Panc1 (cell line): ENCODE measurements around the gene SLC27A1. TPM values are rescaled to one million over a fixed set of nuclear protein-coding genes. Genes with fewer than 3 reads are reported as not detected.

Source experiments
- ATAC-seq: fragments of 200-7000 bp; cut with Tn5 transposase; 2 replicates; pipeline ENCODE4 v1.9.1; 2020; ENCODE audit warnings: mild to moderate bottlenecking, moderate library complexity
- BruUV-seq: library from RNA; stranded (reverse); fragments of 400-500 nt; replicated peaks from 2 replicates; lab custom pipeline; 2021; lab: Mats Ljungman, UMichigan
- CTCF ChIA-PET: fragments of 300-600 bp; sonication (Branson Sonifier 250); formaldehyde crosslinking; loops from one replicate; lab custom pipeline; 2022; ENCODE audit warnings: antibody characterized with exemption; lab: Charles Lee
- POLR2A ChIA-PET: fragments of 300-600 bp; sonication (Branson Sonifier 250); formaldehyde crosslinking; loops from one replicate; lab custom pipeline; 2022; ENCODE audit warnings: antibody characterized with exemption; lab: Charles Lee
- DNase-seq: peaks from one replicate; pipeline ENCODE4 v3.0.0-alpha.2; 2010; ENCODE audit warnings: low read depth, low spot score
- H3K27ac ChIP-seq: 2 replicates; pipeline ENCODE4 v1.5.1; 2011; ENCODE audit warnings: mild to moderate bottlenecking, low read length, inconsistent platforms
- H3K27me3 ChIP-seq: fragments of 200-500 bp; sonication (Bioruptor generic); 2 replicates; pipeline ENCODE4 v1.6.0; 2014; ENCODE audit warnings: low read length, inconsistent platforms; ENCODE audit not compliant: control insufficient read depth, insufficient read depth
- H3K36me3 ChIP-seq: fragments of 200-500 bp; sonication (Bioruptor generic); 2 replicates; pipeline ENCODE4 v1.5.1; 2014; ENCODE audit warnings: inconsistent platforms, mild to moderate bottlenecking, low read length, moderate library complexity; ENCODE audit not compliant: control insufficient read depth, insufficient read depth
- H3K4me1 ChIP-seq: 2 replicates; pipeline ENCODE4 v1.5.1; 2011; ENCODE audit warnings: inconsistent platforms, mild to moderate bottlenecking, low read length, moderate library complexity; ENCODE audit not compliant: control insufficient read depth, insufficient read depth
- H3K4me3 ChIP-seq, 2 experiments: 2 replicates each; pipeline ENCODE4 v1.5.1; 2011 to 2012; ENCODE audit warnings: low read depth in 2 of 2, low read length in 2 of 2, mild to moderate bottlenecking in 2 of 2, inconsistent platforms in 1 of 2, moderate library complexity in 1 of 2
- H3K9me3 ChIP-seq: fragments of 200-500 bp; sonication (Bioruptor generic); 2 replicates; pipeline ENCODE4 v1.5.1; 2014; ENCODE audit warnings: low read depth, mild to moderate bottlenecking, inconsistent platforms, low read length, moderate library complexity; ENCODE audit not compliant: control insufficient read depth, insufficient read depth
- POLR2AphosphoS5 ChIP-seq: IDR thresholded peaks from 2 replicates; pipeline ENCODE4 v1.6.1; 2012; ENCODE audit warnings: mild to moderate bottlenecking, low read depth, low read length, moderate library complexity
- SIN3A ChIP-seq: IDR thresholded peaks from 2 replicates; pipeline ENCODE4 v1.6.1; 2012; ENCODE audit warnings: low read depth, mild to moderate bottlenecking, low read length, moderate library complexity, borderline replicate concordance; ENCODE audit not compliant: insufficient read depth
- TCF7L2 ChIP-seq: IDR thresholded peaks from 2 replicates; pipeline ENCODE4 v1.6.1; 2011; ENCODE audit warnings: mild to moderate bottlenecking, low read depth, low read length, inconsistent platforms
- in situ Hi-C: cut with HindIII; loops from 2 replicates; pipeline ENCODE4 v1.10.0; 2016; ENCODE audit warnings: low sequenced_read_pairs, low pct_unique_long_range_greater_than_20kb
- intact Hi-C: fragments of 100-400 bp; cut with micrococcal nuclease; formaldehyde crosslinking; loops from one replicate; pipeline ENCODE4 v1.10.0; 2022; ENCODE audit not compliant: unreplicated experiment
- total RNA-seq: library from RNA; stranded (reverse); gene quantifications from one replicate; pipeline ENCODE4 v1.2.1, GENCODE V29; 2021; ENCODE audit not compliant: unreplicated experiment
- TF ChIP-seq, protein P1 (sequence below): fragments of 450-650 bp; IDR thresholded peaks from 2 replicates; pipeline ENCODE4 v1.5.1; 2017; ENCODE audit warnings: mild to moderate bottlenecking
- TF ChIP-seq, protein P2 (sequence below), 2 experiments: IDR thresholded peaks; 2 replicates each; pipeline ENCODE4 v1.6.1; 2011 to 2012; ENCODE audit warnings: low read depth in 2 of 2, control low read depth in 1 of 2, low read length in 1 of 2, mild to moderate bottlenecking in 1 of 2, moderate library complexity in 1 of 2; ENCODE audit not compliant: insufficient read depth in 1 of 2

SLC27A1 gene
- total RNA-seq, 1 experiment from 2014 or later, result 5.4 TPM

DNA sequence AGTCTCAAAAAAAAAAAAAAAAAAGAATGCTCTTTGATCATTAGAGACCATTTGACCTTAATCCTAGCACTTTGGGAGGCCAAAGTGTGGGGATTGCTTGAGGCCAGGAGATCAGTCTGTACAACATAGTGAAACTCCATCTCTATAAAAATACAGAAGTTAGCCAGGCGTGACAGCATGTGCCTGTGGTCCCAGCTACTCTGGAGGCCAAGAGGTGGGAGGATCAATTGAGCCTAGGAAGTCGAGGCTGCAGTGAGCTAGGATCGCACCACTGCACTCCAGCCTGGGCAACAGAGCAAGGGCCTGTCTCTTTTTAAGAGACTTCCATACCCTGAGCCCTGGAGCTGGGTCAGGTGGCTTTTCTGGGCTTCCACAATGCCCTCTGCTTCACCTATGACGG, 73.7 kb downstream of the SLC27A1 start:
- in situ Hi-C loops (no loop called here), intact Hi-C loops (no loop called here)
- Histone ChIP-seq H3K36me3 (no peaks in the 10 kb centered on the region), H3K27me3 (no peaks in the 10 kb centered on the region), H3K4me3 (no peak overlapping the region), H3K9me3 (no peaks in the 10 kb centered on the region), H3K27ac (no peak overlapping the region), H3K4me1 (no peaks in the 10 kb centered on the region)
- TF ChIP-seq, protein P1, sequence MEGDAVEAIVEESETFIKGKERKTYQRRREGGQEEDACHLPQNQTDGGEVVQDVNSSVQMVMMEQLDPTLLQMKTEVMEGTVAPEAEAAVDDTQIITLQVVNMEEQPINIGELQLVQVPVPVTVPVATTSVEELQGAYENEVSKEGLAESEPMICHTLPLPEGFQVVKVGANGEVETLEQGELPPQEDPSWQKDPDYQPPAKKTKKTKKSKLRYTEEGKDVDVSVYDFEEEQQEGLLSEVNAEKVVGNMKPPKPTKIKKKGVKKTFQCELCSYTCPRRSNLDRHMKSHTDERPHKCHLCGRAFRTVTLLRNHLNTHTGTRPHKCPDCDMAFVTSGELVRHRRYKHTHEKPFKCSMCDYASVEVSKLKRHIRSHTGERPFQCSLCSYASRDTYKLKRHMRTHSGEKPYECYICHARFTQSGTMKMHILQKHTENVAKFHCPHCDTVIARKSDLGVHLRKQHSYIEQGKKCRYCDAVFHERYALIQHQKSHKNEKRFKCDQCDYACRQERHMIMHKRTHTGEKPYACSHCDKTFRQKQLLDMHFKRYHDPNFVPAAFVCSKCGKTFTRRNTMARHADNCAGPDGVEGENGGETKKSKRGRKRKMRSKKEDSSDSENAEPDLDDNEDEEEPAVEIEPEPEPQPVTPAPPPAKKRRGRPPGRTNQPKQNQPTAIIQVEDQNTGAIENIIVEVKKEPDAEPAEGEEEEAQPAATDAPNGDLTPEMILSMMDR, result no peak
- TF ChIP-seq TCF7L2, result no peak
- no peak for TF ChIP-seq POLR2AphosphoS5
- no peak for TF ChIP-seq SIN3A
- BruUV-seq, result no TSS peak
- ChIA-PET POLR2A (no interaction called here), CTCF (no interaction called here)
- DNase-seq, result no peak
- no peak for ATAC-seq

DNA sequence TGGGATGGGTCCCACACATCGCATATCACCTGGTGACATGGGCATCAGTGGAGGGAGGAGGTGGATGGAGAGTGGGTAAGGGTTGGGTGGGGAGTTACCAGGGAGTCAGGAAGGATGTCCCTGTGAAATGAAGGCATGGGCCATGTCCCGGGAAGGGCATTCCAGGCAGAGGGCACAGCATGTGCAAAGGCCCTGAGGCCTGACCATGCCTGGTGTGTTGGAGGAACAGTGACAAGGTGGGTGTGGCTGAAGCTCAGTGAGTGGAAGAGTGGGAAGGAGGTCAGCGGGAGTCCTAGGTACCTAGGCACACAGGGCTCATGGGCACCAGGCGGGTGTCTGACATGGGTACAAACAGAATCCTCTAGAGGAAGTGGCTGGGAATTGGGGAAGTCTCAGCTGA, 74.1 kb downstream of the SLC27A1 start:
- intact Hi-C loops, result no loop called here
- POLR2A ChIA-PET, result no interaction called here
- no peaks in the 10 kb centered on the region for H3K36me3 ChIP-seq
- CTCF ChIA-PET, result no interaction called here
- H3K9me3 ChIP-seq, result no peaks in the 10 kb centered on the region
- H3K27ac ChIP-seq, result no peak overlapping the region
- no peak overlapping the region for H3K4me3 ChIP-seq
- ATAC-seq (no peak), DNase-seq (no peak)
- TF ChIP-seq, protein P2, sequence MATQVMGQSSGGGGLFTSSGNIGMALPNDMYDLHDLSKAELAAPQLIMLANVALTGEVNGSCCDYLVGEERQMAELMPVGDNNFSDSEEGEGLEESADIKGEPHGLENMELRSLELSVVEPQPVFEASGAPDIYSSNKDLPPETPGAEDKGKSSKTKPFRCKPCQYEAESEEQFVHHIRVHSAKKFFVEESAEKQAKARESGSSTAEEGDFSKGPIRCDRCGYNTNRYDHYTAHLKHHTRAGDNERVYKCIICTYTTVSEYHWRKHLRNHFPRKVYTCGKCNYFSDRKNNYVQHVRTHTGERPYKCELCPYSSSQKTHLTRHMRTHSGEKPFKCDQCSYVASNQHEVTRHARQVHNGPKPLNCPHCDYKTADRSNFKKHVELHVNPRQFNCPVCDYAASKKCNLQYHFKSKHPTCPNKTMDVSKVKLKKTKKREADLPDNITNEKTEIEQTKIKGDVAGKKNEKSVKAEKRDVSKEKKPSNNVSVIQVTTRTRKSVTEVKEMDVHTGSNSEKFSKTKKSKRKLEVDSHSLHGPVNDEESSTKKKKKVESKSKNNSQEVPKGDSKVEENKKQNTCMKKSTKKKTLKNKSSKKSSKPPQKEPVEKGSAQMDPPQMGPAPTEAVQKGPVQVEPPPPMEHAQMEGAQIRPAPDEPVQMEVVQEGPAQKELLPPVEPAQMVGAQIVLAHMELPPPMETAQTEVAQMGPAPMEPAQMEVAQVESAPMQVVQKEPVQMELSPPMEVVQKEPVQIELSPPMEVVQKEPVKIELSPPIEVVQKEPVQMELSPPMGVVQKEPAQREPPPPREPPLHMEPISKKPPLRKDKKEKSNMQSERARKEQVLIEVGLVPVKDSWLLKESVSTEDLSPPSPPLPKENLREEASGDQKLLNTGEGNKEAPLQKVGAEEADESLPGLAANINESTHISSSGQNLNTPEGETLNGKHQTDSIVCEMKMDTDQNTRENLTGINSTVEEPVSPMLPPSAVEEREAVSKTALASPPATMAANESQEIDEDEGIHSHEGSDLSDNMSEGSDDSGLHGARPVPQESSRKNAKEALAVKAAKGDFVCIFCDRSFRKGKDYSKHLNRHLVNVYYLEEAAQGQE (IDR thresholded peaks at IDR 0.05; ENCODE audit: insufficient read depth in 1 of 2, low read depth in 2 of 2, low read length in 1 of 2), result no peak
- TF ChIP-seq, protein P1, result no peak
- no peak for TF ChIP-seq SIN3A
- TF ChIP-seq POLR2AphosphoS5, result no peak
- TF ChIP-seq TCF7L2, result no peak
- no peaks in the 10 kb centered on the region for H3K27me3 ChIP-seq
- in situ Hi-C loops, result no loop called here
- H3K4me1 ChIP-seq, result no peaks in the 10 kb centered on the region
- no TSS peak for BruUV-seq
